GM12874 (cell line): ENCODE data around the gene TRIM31.

ENCODE experiments used
- CTCF ChIP-seq: IDR thresholded peaks from 2 replicates; pipeline ENCODE4 v1.5.1; 2011; ENCODE audit warnings: low read depth, mild to moderate bottlenecking, control low read depth, low read length, moderate library complexity; ENCODE audit not compliant: insufficient read depth

The TRIM31 gene

GRCh38 chr6:30066577-30067459 lies 46.1 kb downstream of the TRIM31 start, which contains the start of gene PPP1R11:
PPP1R11 (plus strand) TSS chr6:30067198; CDS start chr6:30067411, 213 bp downstream.
- no peak for TF ChIP-seq CTCF

DNA sequence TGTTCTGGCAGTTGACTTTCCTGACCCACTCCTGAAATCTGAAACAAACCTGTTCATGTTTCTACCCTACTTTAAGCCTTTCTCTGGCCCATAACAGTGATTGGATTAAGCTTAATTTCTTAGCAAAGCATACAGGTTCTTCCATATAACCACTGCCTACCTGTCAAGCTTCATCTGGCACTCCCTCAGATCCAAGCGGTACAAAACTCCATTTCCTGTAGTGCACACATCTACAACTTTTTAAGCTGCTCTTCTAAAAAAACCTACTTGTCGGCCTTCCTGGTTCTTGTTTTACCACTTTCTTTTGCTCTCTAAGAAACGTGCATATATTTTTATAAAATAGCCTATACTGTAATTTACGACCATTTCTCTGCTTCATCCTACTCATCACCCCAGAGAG lies 46.8 kb downstream of the TRIM31 start:
- no peak for TF ChIP-seq CTCF

GRCh38 chr6:30063315-30063714 lies 49.6 kb downstream of the TRIM31 start:
- no peak for TF ChIP-seq CTCF

GRCh38 chr6:30062471-30063178 lies 50.3 kb downstream of the TRIM31 start:
- TF ChIP-seq CTCF, result no peak

DNA sequence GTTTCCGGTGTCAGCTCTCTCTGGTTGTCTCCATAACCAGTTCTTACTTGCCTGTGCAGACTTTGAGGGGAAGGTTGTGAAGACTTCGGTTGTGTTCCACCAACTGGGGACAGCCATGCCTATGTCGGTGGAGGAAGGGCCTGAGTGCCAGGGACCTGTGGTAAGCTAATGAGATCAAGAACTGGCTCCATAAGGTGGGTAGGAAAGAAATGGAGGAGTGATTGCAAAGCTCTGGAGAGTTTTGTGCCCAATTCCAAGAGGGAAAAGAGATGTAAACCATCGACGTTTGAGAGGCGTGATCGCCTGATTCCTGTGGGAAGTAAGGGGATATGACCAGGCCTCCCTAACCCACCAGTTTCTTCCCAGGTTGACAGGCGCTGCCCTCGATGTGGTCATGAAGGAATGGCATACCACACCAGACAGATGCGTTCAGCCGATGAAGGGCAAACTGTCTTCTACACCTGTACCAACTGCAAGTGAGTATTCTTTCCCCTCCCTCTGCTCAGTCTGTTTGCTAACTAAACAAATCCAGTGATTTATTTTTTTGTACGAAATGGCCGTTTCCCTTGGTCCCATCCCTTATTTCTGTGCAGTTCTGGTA lies 50.9 kb downstream of the TRIM31 start:
- TF ChIP-seq CTCF, result no peak

- no peak for TF ChIP-seq CTCF
Measured at GRCh38 chr6:30061092-30061857, 51.6 kb downstream of the TRIM31 start, which contains the start of gene POLR1H. POLR1H (plus strand) TSS chr6:30061265; CDS start chr6:30061525, 260 bp downstream.
